Uterus (tissue), 4 donors: ENCODE results near the gene KIR2DL4. TPM values are rescaled to one million over a fixed set of nuclear protein-coding genes. Genes with fewer than 3 reads are reported as not detected.
"Not testable (repeated sequence)": the region's sequence is repeated elsewhere in the genome, so short reads cannot be mapped to it uniquely, and the experiment has no call there.

Experiments used
- DNase-seq, 2 donors: peaks; one replicate each; pipeline ENCODE4 v3.0.0-alpha.2; 2019 to 2020
- H3K27ac ChIP-seq, 2 donors: fragments of 200-600 bp; sonication (generic); 1 replicate in 1 of 2; 2 replicates in 1 of 2; pipeline ENCODE4 v1.5.1; 2016 to 2018
- H3K27me3 ChIP-seq, 2 donors: fragments of 200-600 bp; sonication (generic); one replicate each; pipeline ENCODE4 v1.5.1; 2018 to 2019; ENCODE audit warnings: control low read depth in 1 of 2
- H3K36me3 ChIP-seq, 2 donors: fragments of 200-600 bp; sonication (generic); one replicate each; pipeline ENCODE4 v1.5.1; 2019; ENCODE audit warnings: control low read depth in 1 of 2
- H3K4me1 ChIP-seq, 2 donors: fragments of 200-600 bp; sonication (generic); one replicate each; pipeline ENCODE4 v1.5.1; 2018 to 2019; ENCODE audit warnings: control low read depth in 1 of 2
- H3K4me3 ChIP-seq, 2 donors: fragments of 200-600 bp; sonication (generic); 1 replicate in 1 of 2; 2 replicates in 1 of 2; pipeline ENCODE4 v1.5.1; 2018 to 2019; ENCODE audit warnings: mild to moderate bottlenecking in 1 of 2
- H3K9me3 ChIP-seq, 2 donors: fragments of 200-600 bp; sonication (generic); one replicate each; pipeline ENCODE4 v1.5.1; 2019; ENCODE audit warnings: control low read depth in 1 of 2
- CTCF ChIP-seq, 4 experiments: fragments of 200-600 bp in 2 of 4; fragments of 450-650 bp in 2 of 4; sonication (generic) in 2 of 4; IDR thresholded peaks; one replicate each; pipeline ENCODE4 v1.5.1; 2016 to 2019; ENCODE audit warnings: antibody characterized with exemption in 4 of 4, mild to moderate bottlenecking in 2 of 4, moderate library complexity in 1 of 4
- POLR2A ChIP-seq, 2 donors: fragments of 450-650 bp; IDR thresholded peaks; one replicate each; pipeline ENCODE4 v1.6.1; 2016; ENCODE audit warnings: antibody characterized with exemption in 2 of 2, mild to moderate bottlenecking in 1 of 2, moderate library complexity in 1 of 2
- intact Hi-C: fragments of 100-400 bp; cut with DNase I; formaldehyde crosslinking; loops from one replicate; pipeline ENCODE4 v1.15.1; 2023; ENCODE audit warnings: low total_unique reads
- small RNA-seq: library from RNA; depleted of rRNA; stranded (forward); fragments of <200 nt; gene quantifications from one replicate; pipeline ENCODE3, GENCODE V24; 2016
- total RNA-seq, 4 donors: library from RNA; depleted of rRNA in 3 of 4; stranded (reverse); fragments of >200 nt in 3 of 4; gene quantifications; one replicate each; pipeline versions ENCODE4 v1.1.0 to v1.2.4, GENCODE V29; 2014 to 2023
- donor health status: DM: yes; HTN: yes; CAD: no.

Gene KIR2DL4
- total RNA-seq, 4 donors from 2014 or later: not detected

- TF ChIP-seq POLR2A (IDR thresholded peaks at IDR 0.05): no peak
- TF ChIP-seq CTCF (IDR thresholded peaks at IDR 0.05): no peak
- Histone ChIP-seq H3K9me3 (no peaks in the 10 kb centered on the region), H3K4me1 (no peaks in the 10 kb centered on the region), H3K27ac (no peak overlapping the region), H3K27me3 (no peaks in the 10 kb centered on the region), H3K4me3 (no peak overlapping the region), H3K36me3 (no peaks in the 10 kb centered on the region)
- DNase-seq: no peak
- intact Hi-C loops: no loop called here
Measured at GRCh38 chr19:54850930-54851329, 47.5 kb downstream of the KIR2DL4 start.

GRCh38 chr19:54851353-54851752 lies 47.9 kb downstream of the KIR2DL4 start:
- DNase-seq: no peak
- no peaks in the 10 kb centered on the region for H3K4me1 ChIP-seq
- intact Hi-C loops: no loop called here
- H3K36me3 ChIP-seq: no peaks in the 10 kb centered on the region
- TF ChIP-seq POLR2A (IDR thresholded peaks at IDR 0.05): no peak
- H3K9me3 ChIP-seq: no peaks in the 10 kb centered on the region
- H3K27me3 ChIP-seq: no peaks in the 10 kb centered on the region
- no peak overlapping the region for H3K4me3 ChIP-seq
- H3K27ac ChIP-seq: no peak overlapping the region

- H3K9me3 ChIP-seq, H3K27ac ChIP-seq, intact Hi-C loops, H3K4me1 ChIP-seq, H3K27me3 ChIP-seq, H3K36me3 ChIP-seq, H3K4me3 ChIP-seq, DNase-seq: not testable (repeated sequence)
Measured at GRCh38 chr19:54855241-54855640, 51.8 kb downstream of the KIR2DL4 start.

- DNase-seq, H3K27me3 ChIP-seq, intact Hi-C loops, H3K4me3 ChIP-seq, H3K9me3 ChIP-seq, H3K4me1 ChIP-seq, H3K27ac ChIP-seq, H3K36me3 ChIP-seq: not testable (repeated sequence)
Measured at GRCh38 chr19:54858476-54858875, 55.1 kb downstream of the KIR2DL4 start.

- H3K4me1 ChIP-seq, H3K4me3 ChIP-seq, DNase-seq, H3K27ac ChIP-seq, H3K27me3 ChIP-seq, intact Hi-C loops, H3K9me3 ChIP-seq, H3K36me3 ChIP-seq: not testable (repeated sequence)
Measured at GRCh38 chr19:54859421-54859820, 56.0 kb downstream of the KIR2DL4 start.

- H3K4me3 ChIP-seq, H3K27ac ChIP-seq, DNase-seq, H3K9me3 ChIP-seq, H3K4me1 ChIP-seq, H3K27me3 ChIP-seq, H3K36me3 ChIP-seq, intact Hi-C loops: not testable (repeated sequence)
Measured at GRCh38 chr19:54863459-54863858, 60.0 kb downstream of the KIR2DL4 start.

Small RNA genes within 50 kb of the gene (small RNA-seq; reads per million reads assigned to genes)
- gene KIR3DP1: not detected

Other genes starting within 250 kb of the KIR2DL4 start
- 1 to 10 TPM in 2 of 4 donors, under 1 TPM in 1, not detected in 1; 0.48 to 2.6 (median 1.6) TPM for gene LILRA2, start 229.8 kb upstream of the KIR2DL4 start, total RNA-seq
- under 1 TPM in 3 of 4 donors, not detected in 1; 0.21 to 0.91 (median 0.29) TPM for gene LILRA1, start 210.0 kb upstream of the KIR2DL4 start, total RNA-seq
- gene LILRB1, start 173.1 kb upstream of the KIR2DL4 start, total RNA-seq: 1 to 10 TPM in 2 of 4 donors, not detected in 2; 1.2 to 3.9 TPM
- 1 to 10 TPM in 1 of 4 donors, under 1 TPM in 1, not detected in 2; 0.48 to 1.5 TPM for gene LILRB4, start 140.6 kb upstream of the KIR2DL4 start, total RNA-seq
- gene KIR3DL3, start 79.2 kb upstream of the KIR2DL4 start, total RNA-seq: not detected
- gene KIR2DL3, start 65.1 kb upstream of the KIR2DL4 start, total RNA-seq: not detected
- not detected for gene KIR2DL1, start 33.8 kb upstream of the KIR2DL4 start, total RNA-seq
- gene KIR3DL1, start 12.9 kb downstream of the KIR2DL4 start, total RNA-seq: under 1 TPM in 1 of 4 donors, not detected in 3; 0.14 TPM
- gene KIR2DS4, start 29.1 kb downstream of the KIR2DL4 start, total RNA-seq: not detected
- gene KIR3DL2, start 46.8 kb downstream of the KIR2DL4 start, total RNA-seq: under 1 TPM in 1 of 4 donors, not detected in 3; 0.37 TPM
- gene FCAR, start 70.6 kb downstream of the KIR2DL4 start, total RNA-seq: 10 to 100 TPM in 1 of 4 donors, 1 to 10 TPM in 1, under 1 TPM in 2; 0.40 to 20.0 (median 1.4) TPM
- 1 to 10 TPM in 1 of 4 donors, not detected in 3; 1.1 TPM for gene NCR1, start 102.5 kb downstream of the KIR2DL4 start, total RNA-seq
- gene NLRP7, start 143.9 kb downstream of the KIR2DL4 start, total RNA-seq: 1 to 10 TPM in 1 of 4 donors, not detected in 3; 1.4 TPM
- gene NLRP2, start 162.8 kb downstream of the KIR2DL4 start, total RNA-seq: 1 to 10 TPM in 2 of 4 donors, not detected in 2; 1.2 to 8.4 TPM
- under 1 TPM in 2 of 4 donors, not detected in 2; 0.28 to 0.85 TPM for gene GP6, start 234.7 kb downstream of the KIR2DL4 start, total RNA-seq